OCI-LY1 (cell line): Measurements from ENCODE around the gene ANO3.

Source experiments
- CTCF ChIP-seq: fragments of 200-600 bp; sonication (generic), shearing (Covaris generic); IDR thresholded peaks from 2 replicates; pipeline ENCODE4 v1.5.1; 2017; ENCODE audit warnings: mild to moderate bottlenecking, antibody characterized with exemption, low read length, moderate library complexity, mixed read lengths
- EZH2 ChIP-seq: fragments of 200-600 bp; sonication (generic), shearing (Covaris generic); IDR thresholded peaks from 2 replicates; pipeline ENCODE4 v1.8.0; 2017; ENCODE audit warnings: borderline replicate concordance, mixed run types, mild to moderate bottlenecking, antibody characterized with exemption, low read length, moderate library complexity, mixed read lengths

- TF ChIP-seq CTCF = no peak
- TF ChIP-seq EZH2 = no peak
These were observed 331.0 kb downstream of the ANO3 start for GRCh38 chr11:26662916-26663315.
